Fibroblast of villous mesenchyme (primary cell): ENCODE measurements around the gene IL23R. TPM values are rescaled to one million over a fixed set of nuclear protein-coding genes. Genes with fewer than 3 reads are reported as not detected.
"Not testable (repeated sequence)": the region's sequence is repeated elsewhere in the genome, so short reads cannot be mapped to it uniquely, and the experiment has no call there.

Experiments
- DNase-seq: peaks from one replicate; pipeline ENCODE4 v3.0.0-alpha.2; 2010; ENCODE audit warnings: low read depth
- H3K4me3 ChIP-seq: 2 replicates; pipeline ENCODE4 v1.5.1; 2011; ENCODE audit warnings: low read depth, mild to moderate bottlenecking, low read length
- total RNA-seq: library from RNA; depleted of rRNA; stranded (reverse); fragments of >200 nt; gene quantifications from 2 replicates; pipeline ENCODE4 v1.2.3, GENCODE V29; 2012
- TF ChIP-seq, protein P1 (sequence below): IDR thresholded peaks from 2 replicates; pipeline ENCODE4 v1.5.1; 2012; ENCODE audit warnings: low read depth, mild to moderate bottlenecking, low read length; ENCODE audit not compliant: insufficient read depth

Gene IL23R
- total RNA-seq, 1 donor, result not detected

DNA sequence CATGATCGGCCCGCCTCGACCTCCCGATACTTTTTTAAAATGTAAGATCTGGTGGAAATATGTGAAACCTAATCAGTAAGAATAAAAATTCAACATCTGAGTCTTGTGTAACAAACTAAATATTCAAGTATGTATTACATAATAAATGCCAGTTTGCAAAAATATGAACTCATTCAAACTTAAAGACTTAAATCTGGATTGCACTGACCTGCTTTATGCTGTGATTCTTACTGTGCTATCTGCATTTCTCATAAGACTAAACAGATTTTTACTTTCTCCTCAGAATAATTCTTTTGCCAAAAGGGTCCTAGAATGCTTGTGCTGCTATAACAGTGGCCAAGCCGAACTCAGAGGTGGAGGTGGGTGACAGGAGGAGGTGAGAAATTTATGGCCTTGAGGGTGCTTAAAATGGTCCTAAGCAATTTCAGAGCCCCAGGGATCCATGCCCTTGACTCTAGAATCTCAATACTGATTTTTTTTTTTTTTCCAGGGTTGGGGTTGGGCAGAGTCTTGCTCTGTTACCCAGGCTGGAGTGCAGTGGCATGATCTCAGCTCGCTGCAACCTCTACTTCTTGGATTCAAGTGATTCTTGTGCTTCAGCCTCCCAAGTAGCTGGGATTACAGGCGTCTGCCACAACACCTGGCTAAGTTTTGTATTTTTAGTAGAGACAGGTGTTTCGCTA is 38.2 kb downstream of the IL23R start:
- TF ChIP-seq, protein P1, sequence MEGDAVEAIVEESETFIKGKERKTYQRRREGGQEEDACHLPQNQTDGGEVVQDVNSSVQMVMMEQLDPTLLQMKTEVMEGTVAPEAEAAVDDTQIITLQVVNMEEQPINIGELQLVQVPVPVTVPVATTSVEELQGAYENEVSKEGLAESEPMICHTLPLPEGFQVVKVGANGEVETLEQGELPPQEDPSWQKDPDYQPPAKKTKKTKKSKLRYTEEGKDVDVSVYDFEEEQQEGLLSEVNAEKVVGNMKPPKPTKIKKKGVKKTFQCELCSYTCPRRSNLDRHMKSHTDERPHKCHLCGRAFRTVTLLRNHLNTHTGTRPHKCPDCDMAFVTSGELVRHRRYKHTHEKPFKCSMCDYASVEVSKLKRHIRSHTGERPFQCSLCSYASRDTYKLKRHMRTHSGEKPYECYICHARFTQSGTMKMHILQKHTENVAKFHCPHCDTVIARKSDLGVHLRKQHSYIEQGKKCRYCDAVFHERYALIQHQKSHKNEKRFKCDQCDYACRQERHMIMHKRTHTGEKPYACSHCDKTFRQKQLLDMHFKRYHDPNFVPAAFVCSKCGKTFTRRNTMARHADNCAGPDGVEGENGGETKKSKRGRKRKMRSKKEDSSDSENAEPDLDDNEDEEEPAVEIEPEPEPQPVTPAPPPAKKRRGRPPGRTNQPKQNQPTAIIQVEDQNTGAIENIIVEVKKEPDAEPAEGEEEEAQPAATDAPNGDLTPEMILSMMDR, result no peak
- DNase-seq, result no peak
- no peak overlapping the region for H3K4me3 ChIP-seq

DNA sequence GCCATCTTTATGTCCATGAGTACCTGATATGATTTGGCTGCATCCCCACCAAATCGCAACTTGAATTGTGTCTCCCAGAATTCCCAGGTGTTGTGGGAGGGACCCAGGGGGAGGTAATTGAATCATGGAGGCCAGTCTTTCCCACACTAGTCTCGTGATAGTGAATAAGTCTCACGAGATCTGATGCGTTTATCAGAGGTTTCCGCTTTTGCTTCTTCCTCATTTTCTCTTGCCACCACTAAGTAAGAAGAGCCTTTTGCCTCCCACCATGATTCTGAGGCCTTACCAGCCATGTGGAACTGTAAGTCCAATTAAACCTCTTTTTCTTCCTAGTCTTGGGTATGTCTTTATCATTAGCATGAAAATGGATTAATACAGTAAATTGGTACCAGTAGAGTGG is 41.1 kb downstream of the IL23R start:
- not testable (repeated sequence) for DNase-seq, H3K4me3 ChIP-seq

DNA sequence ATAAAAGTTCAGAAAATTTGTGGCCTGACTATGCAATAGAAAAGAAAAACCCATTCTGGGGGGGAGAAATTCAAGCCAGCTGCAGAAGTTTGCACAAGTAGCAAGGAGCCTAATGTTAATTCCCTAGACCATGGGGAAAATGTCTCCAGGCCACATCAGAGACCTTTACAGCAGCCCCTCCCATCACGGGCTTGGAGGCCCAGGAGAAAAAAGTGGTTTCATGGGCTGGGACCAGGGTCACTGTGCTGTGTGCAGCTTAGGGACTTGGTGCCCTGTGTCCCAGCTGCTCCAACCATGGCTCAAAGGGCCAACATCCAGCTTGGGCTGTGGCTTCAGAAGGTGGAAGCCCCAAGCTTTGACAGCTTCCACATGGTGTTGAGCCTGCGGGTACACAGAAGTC is 42.0 kb downstream of the IL23R start:
- H3K4me3 ChIP-seq, result no peak overlapping the region
- DNase-seq, result no peak
- TF ChIP-seq, protein P1, result no peak

DNA sequence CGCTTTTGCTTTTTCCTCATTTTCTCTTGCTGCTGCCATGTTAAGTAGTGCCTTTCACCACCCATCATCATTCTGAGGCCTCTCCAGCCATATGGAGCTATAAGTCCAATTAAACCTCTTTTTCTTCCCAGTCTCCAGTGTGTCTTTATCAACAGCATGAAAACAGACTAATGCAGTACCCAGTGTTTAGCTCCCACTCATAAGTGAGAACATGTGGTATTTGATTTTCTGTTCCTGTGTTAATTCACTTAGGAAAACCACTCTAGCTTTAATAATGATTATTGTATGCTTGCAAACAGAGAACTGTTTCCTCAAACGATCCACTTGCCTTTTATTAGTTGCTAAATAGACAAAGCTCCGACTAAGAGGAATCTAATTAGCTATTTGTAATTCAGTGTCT is 43.3 kb downstream of the IL23R start:
- TF ChIP-seq, protein P1, result no peak
- H3K4me3 ChIP-seq, result no peak overlapping the region
- DNase-seq, result no peak

DNA sequence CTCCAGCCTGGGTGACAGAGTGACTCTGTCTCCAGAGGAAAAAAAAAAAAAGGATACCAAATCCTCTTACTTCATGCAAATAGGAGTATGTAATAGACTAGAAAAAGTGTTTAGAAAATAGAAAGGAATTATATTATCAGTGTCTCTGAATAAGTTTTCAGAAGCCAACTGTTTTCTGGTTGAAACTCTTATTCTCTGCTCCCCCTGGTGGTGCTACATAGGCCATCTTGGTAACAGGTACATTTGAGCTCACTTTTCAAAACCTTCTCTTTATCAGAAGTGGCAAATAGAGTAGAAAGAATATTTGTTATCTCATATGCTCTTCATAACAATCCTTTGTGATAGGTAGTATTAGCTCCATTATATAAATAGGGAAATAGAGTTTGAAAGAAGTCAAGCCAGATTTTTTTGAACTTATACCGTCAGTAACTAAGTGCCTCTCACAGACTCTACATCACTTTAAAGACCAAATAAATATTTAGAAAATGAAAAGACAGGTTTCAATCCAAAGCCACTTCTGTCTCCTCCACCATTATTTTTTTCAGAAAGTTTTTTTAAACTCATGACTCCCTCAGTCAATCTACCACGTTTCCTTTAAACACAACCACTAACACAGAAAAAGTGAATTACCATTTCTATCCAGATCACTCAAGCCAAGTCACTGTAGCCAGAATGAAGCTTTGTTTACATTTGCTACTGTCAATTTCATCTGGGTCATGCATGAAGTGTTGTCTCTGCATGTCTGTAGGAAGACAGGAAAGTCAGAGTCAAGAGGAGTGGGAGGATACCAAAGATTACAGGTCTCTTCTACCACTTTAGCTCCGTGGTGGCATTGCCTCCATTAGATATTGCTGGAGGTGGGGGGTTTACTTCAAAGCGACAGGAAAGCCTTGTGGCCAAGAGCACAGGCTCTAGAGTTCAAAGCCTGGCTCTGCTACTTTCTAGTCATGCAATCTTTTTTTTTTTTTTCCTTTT is 45.6 kb downstream of the IL23R start:
- H3K4me3 ChIP-seq, result no peak overlapping the region
- peak; percentile 35 for DNase-seq
- TF ChIP-seq, protein P1, result peak; percentile 63

DNA sequence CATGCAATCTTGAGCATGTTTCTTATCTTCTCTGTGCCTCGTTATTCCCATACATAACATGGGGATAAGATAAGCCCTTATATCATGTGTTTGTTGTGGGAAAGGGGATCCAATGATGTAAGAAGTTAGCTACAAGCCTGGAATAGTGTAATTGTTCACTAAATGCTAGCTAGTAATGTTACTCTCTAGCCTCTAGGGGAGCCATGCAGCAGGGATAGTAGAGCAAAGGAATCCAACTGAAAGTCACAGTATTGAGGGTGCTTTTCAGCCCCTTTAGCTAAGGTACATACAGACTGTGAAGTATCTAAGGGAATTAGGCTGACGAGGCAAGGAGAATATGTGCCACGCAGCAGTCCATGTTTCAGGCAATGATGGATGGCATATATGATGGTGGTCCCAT is 46.9 kb downstream of the IL23R start:
- TF ChIP-seq, protein P1, result peak; percentile 72
- no peak overlapping the region for H3K4me3 ChIP-seq
- peak; percentile 13 for DNase-seq

DNA sequence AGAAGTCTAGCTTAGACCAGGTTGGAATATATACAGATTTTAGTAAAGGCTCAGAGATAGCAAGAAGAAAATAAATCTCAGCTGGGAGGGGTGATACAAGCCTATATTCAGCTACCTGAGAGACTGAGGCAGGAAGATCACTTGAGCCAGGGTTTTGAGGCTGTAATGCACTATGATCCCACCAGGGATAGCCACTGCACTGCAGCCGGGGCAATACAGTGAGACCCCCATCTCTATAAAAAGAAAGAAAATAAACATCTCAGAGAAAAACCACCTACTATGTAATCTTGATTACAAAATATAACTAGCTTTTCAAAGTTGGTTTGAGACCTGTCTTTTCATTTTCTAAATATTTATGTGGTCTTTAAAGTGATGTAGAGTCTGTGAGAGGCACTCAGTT is 47.7 kb downstream of the IL23R start:
- H3K4me3 ChIP-seq, result no peak overlapping the region
- TF ChIP-seq, protein P1, result no peak
- DNase-seq, result no peak
